Thymus (tissue), 11 donors: ENCODE measurements around the gene AGPAT4. TPM values are rescaled to one million over a fixed set of nuclear protein-coding genes. Genes with fewer than 3 reads are reported as not detected.

Source experiments
- DNase-seq, 9 donors: peaks; one replicate each; pipeline ENCODE4 v3.0.0-alpha.2; 2013; ENCODE audit warnings: low spot score in 9 of 9, low read depth in 6 of 9, missing footprints in 1 of 9
- H3K27ac ChIP-seq, 2 donors: one replicate each; pipeline ENCODE4 v1.5.1; 2013; ENCODE audit warnings: control low read depth in 1 of 2, low read depth in 1 of 2, low read length in 1 of 2, mild to moderate bottlenecking in 1 of 2, moderate library complexity in 1 of 2
- H3K27me3 ChIP-seq, 2 donors: one replicate each; pipeline ENCODE4 v1.5.1; 2013; ENCODE audit warnings: low read length in 1 of 2; ENCODE audit not compliant: control insufficient read depth in 2 of 2, insufficient read depth in 1 of 2
- H3K36me3 ChIP-seq, 2 donors: one replicate each; pipeline ENCODE4 v1.5.1; 2013; ENCODE audit warnings: low read length in 1 of 2, mild to moderate bottlenecking in 1 of 2, moderate library complexity in 1 of 2; ENCODE audit not compliant: control insufficient read depth in 2 of 2, insufficient read depth in 2 of 2
- H3K4me1 ChIP-seq, 2 donors: one replicate each; pipeline ENCODE4 v1.5.1; 2013; ENCODE audit warnings: low read length in 2 of 2; ENCODE audit not compliant: control insufficient read depth in 2 of 2, insufficient read depth in 2 of 2
- H3K4me3 ChIP-seq, 2 donors: one replicate each; pipeline ENCODE4 v1.5.1; 2013; ENCODE audit warnings: low read length in 2 of 2, control low read depth in 1 of 2, mild to moderate bottlenecking in 1 of 2
- H3K9me3 ChIP-seq, 2 donors: one replicate each; pipeline ENCODE4 v1.5.1; 2013; ENCODE audit warnings: low read length in 1 of 2, mild to moderate bottlenecking in 1 of 2; ENCODE audit not compliant: control insufficient read depth in 2 of 2, insufficient read depth in 1 of 2
- WGBS: extraction: QIAGEN DNeasy Blood & Tissue Kit; methylation state at CpG from one replicate; pipeline ENCODE4 v1.1.7; 2013; 5-methylcytosine and 5-hydroxymethylcytosine counted together
- polyA plus RNA-seq: library from polyadenylated mRNA; stranded (reverse); fragments of 200-250 nt; gene quantifications from one replicate; pipeline ENCODE4 v1.2.3, GENCODE V29; 2013
- total RNA-seq: library from RNA; stranded (reverse); fragments of 120-200 nt; gene quantifications from one replicate; pipeline ENCODE4 v1.2.4, GENCODE V29; 2013
- donor health status: healthy.

Gene AGPAT4
- total and polyA plus RNA-seq, 2 donors: 2.7 to 2.9 TPM

DNA sequence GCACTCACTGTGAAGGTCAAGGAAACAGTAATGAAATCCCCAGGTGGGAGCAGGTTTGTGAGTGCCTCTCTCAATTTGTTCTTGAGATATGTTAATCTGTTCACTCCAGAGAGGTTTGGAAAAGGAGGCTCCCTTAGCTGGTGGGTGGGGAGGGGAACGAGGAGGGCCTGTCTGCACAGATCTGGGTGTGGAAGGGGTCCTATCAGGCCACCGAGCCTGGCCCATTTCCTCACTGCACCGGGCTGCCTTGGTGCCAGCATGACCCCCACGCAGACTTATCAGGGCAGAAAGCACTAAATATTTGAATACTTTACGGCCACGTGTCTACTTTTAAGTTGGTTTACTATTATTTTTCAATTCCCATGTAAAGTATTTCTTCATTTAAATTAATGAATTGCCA, 8.3 kb downstream of the AGPAT4 start:
- Histone ChIP-seq H3K27ac (no peak overlapping the region), H3K9me3 (no peaks in the 10 kb centered on the region), H3K27me3 (no peaks in the 10 kb centered on the region), H3K4me1 (no peaks in the 10 kb centered on the region), H3K4me3 (no peak overlapping the region), H3K36me3 (no peaks in the 10 kb centered on the region)
- 97% methylated on average over 6 of the region's 6 CpGs for WGBS
- DNase-seq: no peak

DNA sequence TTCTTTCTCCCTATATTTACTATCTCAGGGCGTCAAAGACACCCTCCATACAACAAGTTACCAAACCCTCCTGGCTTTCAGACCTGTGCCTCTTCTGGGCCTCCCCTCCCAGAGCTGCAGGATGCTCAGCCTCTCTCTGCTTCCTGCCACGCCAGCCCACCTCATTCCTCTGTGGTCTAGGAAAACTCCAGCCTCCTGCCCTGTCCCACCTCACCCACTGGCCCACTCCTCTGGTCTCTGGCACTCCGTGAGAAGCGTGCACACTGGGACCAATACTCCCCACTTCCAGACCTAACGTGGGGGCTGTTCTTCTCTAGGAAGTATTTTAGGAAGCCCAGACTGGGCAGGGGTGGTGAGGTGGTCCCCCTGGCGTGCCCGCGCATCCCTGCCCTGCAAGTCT, 9.7 kb downstream of the AGPAT4 start:
- no peaks in the 10 kb centered on the region for H3K36me3 ChIP-seq
- H3K27ac ChIP-seq: no peak overlapping the region
- H3K4me1 ChIP-seq: no peaks in the 10 kb centered on the region
- H3K9me3 ChIP-seq: no peaks in the 10 kb centered on the region
- WGBS: 95% methylated on average over 8 of the region's 8 CpGs
- no peak for DNase-seq
- H3K27me3 ChIP-seq: no peaks in the 10 kb centered on the region
- H3K4me3 ChIP-seq: no peak overlapping the region

DNA sequence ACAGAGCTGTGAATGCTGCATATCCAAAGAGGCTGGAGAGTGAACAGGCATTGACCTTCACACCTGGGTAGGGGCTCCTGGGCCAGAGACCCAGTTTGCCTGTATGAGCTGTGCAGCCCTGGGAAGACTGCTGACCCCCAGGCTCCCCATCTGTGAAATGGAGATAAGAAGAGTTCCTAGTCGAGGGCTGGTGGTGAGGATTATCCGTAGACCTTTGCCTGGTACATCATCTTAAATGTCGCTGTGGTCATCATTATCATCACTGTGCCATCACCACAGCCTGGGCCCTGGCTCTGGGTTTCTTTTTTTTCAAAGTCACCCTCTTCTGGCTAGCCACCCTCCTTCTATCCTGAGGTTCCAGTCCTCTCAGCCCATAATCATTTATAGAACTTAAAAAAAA, 12.0 kb downstream of the AGPAT4 start:
- Histone ChIP-seq H3K27ac (no peak overlapping the region), H3K4me1 (no peaks in the 10 kb centered on the region), H3K9me3 (no peaks in the 10 kb centered on the region), H3K27me3 (no peaks in the 10 kb centered on the region), H3K36me3 (no peaks in the 10 kb centered on the region), H3K4me3 (no peak overlapping the region)
- no peak for DNase-seq
- 100% methylated on average over 3 of the region's 3 CpGs for WGBS

- DNase-seq: no peak
- Histone ChIP-seq H3K9me3 (no peaks in the 10 kb centered on the region), H3K27ac (no peak overlapping the region), H3K4me3 (no peak overlapping the region), H3K36me3 (no peaks in the 10 kb centered on the region), H3K4me1 (no peaks in the 10 kb centered on the region), H3K27me3 (no peaks in the 10 kb centered on the region)
- 94% methylated on average over 8 of the region's 8 CpGs for WGBS
Observed at GRCh38 chr6:161261325-161261724, 12.5 kb downstream of the AGPAT4 start.

DNA sequence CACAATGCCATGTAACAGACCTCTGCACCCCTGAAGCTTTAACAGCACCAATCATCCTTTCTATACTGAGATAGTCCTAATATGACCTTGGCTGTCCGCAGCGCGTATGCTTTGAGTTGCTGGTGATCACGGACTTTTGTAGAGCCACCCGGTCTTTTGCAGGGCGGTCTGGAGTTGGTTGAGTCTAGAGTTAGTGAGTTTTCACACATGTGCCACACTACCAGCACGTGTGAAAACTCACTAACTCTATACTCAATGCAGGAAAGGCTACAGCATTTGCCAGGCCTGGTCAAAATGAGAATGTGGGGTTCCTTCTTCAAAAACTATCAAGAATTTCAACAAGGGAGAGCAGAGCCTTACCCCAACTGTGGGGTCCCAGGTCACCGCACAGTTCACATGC, 14.6 kb downstream of the AGPAT4 start:
- H3K4me3 ChIP-seq: no peak overlapping the region
- DNase-seq: no peak
- 97% methylated on average over 8 of the region's 8 CpGs for WGBS
- H3K9me3 ChIP-seq: no peaks in the 10 kb centered on the region
- no peaks in the 10 kb centered on the region for H3K36me3 ChIP-seq
- H3K27ac ChIP-seq: no peak overlapping the region
- no peaks in the 10 kb centered on the region for H3K27me3 ChIP-seq
- H3K4me1 ChIP-seq: no peaks in the 10 kb centered on the region

GRCh38 chr6:161257793-161258457, 15.9 kb downstream of the AGPAT4 start:
- H3K4me1 ChIP-seq: no peaks in the 10 kb centered on the region
- H3K27ac ChIP-seq: no peak overlapping the region
- H3K4me3 ChIP-seq: no peak overlapping the region
- DNase-seq: no peak
- H3K27me3 ChIP-seq: no peaks in the 10 kb centered on the region
- H3K9me3 ChIP-seq: no peaks in the 10 kb centered on the region
- H3K36me3 ChIP-seq: no peaks in the 10 kb centered on the region
- 92% methylated on average over 8 of the region's 8 CpGs for WGBS

- Histone ChIP-seq H3K9me3 (no peaks in the 10 kb centered on the region), H3K27ac (no peak overlapping the region), H3K4me1 (no peaks in the 10 kb centered on the region), H3K36me3 (no peaks in the 10 kb centered on the region), H3K4me3 (no peak overlapping the region), H3K27me3 (no peaks in the 10 kb centered on the region)
- no peak for DNase-seq
- WGBS: 94% methylated on average over 13 of the region's 13 CpGs
Observed at GRCh38 chr6:161256407-161256806, 17.5 kb downstream of the AGPAT4 start.

GRCh38 chr6:161255518-161255917, 18.3 kb downstream of the AGPAT4 start:
- no peaks in the 10 kb centered on the region for H3K9me3 ChIP-seq
- H3K36me3 ChIP-seq: no peaks in the 10 kb centered on the region
- no peak overlapping the region for H3K4me3 ChIP-seq
- WGBS: 97% methylated on average over 6 of the region's 6 CpGs
- H3K4me1 ChIP-seq: no peaks in the 10 kb centered on the region
- no peak for DNase-seq
- no peak overlapping the region for H3K27ac ChIP-seq
- no peaks in the 10 kb centered on the region for H3K27me3 ChIP-seq

DNA sequence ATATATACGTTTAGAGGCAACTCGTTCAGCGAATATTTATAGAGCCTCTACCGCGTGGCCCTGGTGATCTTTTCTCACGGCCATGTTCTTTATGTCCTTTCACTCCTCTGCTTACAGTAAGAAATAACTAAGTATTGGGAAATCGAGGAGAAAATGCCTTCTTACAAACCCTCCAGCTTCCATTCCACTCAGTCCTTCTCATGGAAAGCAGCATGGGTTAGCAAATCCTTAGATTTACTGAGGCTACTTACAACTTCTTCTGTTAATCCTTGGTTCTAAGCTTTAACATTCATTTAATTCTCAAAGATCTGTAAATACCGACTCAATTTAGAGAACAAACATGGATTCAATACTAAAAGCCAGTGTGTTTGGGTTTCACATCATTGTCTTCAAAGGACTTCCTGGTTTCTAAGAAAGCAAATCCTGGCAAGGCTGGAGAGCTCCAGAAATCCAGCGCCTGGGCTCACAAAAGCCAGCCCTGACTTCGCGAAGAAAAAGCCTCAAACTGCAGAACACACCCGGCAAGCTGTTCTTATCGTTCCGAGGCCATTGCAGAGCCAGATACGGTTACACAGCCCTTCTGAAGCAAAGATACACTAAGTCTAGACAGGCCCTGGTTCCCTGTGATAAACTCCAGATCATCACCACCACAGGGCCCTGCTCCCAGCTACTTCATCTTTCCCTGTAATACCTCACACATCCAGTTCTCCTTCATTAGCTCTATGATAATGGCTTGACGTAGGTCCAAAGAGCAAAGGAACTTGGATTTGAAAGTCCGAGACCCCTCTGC, 19.2 kb downstream of the AGPAT4 start:
- H3K36me3 ChIP-seq: no peaks in the 10 kb centered on the region
- H3K27ac ChIP-seq: no peak overlapping the region
- H3K4me3 ChIP-seq: no peak overlapping the region
- H3K9me3 ChIP-seq: no peaks in the 10 kb centered on the region
- 89% methylated on average over 17 of the region's 17 CpGs for WGBS
- no peaks in the 10 kb centered on the region for H3K4me1 ChIP-seq
- H3K27me3 ChIP-seq: no peaks in the 10 kb centered on the region
- DNase-seq: no peak
